BLaER1 treated with 17β-estradiol and CSF1 and Interleukin-3, amounts not matched to agents 10 nM and 100 nM (cell line): Measurements from ENCODE around the gene MSI2.

Source experiments
- H3K27ac ChIP-seq, 11 experiments: shearing (Covaris generic); formaldehyde crosslinking; 2 replicates each; pipeline ENCODE4 v1.8.1; 2022
- H3K27me3 ChIP-seq, 11 experiments: shearing (Covaris generic); formaldehyde crosslinking; 2 replicates each; pipeline ENCODE4 v1.8.1; 2022
- H3K36me3 ChIP-seq, 11 experiments: shearing (Covaris generic); formaldehyde crosslinking; 2 replicates each; pipeline ENCODE4 v1.8.1; 2022
- H3K4me1 ChIP-seq, 10 experiments: shearing (Covaris generic); formaldehyde crosslinking; 2 replicates each; pipeline ENCODE4 v1.8.1; 2022
- H3K4me2 ChIP-seq, 11 experiments: shearing (Covaris generic); formaldehyde crosslinking; 2 replicates each; pipeline ENCODE4 v1.8.1; 2022
- H3K4me3 ChIP-seq, 10 experiments: shearing (Covaris generic); formaldehyde crosslinking; 2 replicates each; pipeline ENCODE4 v1.8.1; 2022
- H3K9ac ChIP-seq, 11 experiments: shearing (Covaris generic); formaldehyde crosslinking; 2 replicates each; pipeline ENCODE4 v1.8.1; 2022
- H3K9me3 ChIP-seq, 11 experiments: shearing (Covaris generic); formaldehyde crosslinking; replicated peaks in 1 of 11; 2 replicates each; pipeline ENCODE4 v1.8.1; 2022
- H4K20me1 ChIP-seq, 11 experiments: shearing (Covaris generic); formaldehyde crosslinking; 2 replicates each; pipeline ENCODE4 v1.8.1; 2022
- Cebpa-rat ChIP-seq, 11 experiments: shearing (Covaris generic); IDR thresholded peaks; 2 replicates each; pipeline ENCODE4 v1.8.1; 2022

MSI2 gene

DNA sequence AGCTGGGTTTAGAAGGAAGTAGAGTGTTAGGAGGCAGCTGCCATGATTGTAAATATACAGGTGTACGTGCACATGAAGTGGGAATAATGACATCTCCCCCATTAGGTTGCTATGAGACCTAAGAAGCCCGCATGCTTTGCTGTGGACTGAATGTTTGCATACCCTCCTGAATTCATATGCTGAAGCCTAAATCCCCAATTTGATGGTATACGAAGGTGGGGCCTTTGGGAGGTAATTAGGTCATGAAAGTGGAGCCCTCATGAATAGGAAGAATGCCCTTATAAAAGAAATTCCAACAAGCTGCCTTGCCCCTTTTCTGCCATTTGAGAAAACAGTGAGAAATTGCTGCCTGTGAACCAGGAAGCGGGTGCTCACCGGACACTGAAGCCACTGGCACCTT, 444.8 kb downstream of the MSI2 start:
- Histone ChIP-seq H3K36me3 (peaks cover 0 to 11% (median under 1%) of the 10 kb centered on the region in 11 experiments; a peak in 7 of 22 replicates), H3K27ac (no peak overlapping the region), H3K4me2 (no peak overlapping the region), H3K9ac (no peak overlapping the region), H4K20me1 (no peaks in the 10 kb centered on the region), H3K27me3 (no peaks in the 10 kb centered on the region), H3K9me3 (peaks cover 1 to 9% (median 5%) of the 10 kb centered on the region in 11 experiments; a peak in 21 of 22 replicates), H3K4me1 (peaks cover 19 to 34% (median 28%) of the 10 kb centered on the region in 10 experiments), H3K4me3 (no peak overlapping the region)
- TF ChIP-seq Cebpa-rat (IDR thresholded peaks at IDR 0.05): no peak

DNA sequence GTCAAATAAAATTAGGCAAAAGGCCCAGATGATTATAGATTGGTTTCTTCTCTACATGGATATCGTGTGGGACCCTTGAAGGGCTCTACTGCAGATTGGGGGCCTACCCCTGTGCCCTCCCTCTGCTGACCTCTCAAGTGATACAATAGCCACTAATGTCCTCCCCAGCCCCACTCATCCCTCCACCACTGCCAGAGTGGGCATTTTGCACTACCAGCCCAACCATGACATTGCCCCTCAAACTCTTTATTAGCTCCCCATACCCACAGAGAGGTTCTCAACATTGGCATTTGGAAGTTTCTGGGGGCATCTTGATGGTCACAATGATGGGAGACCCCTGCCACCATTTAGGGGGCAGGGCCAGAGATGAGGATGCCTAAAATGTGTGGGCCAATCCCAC, 446.9 kb downstream of the MSI2 start:
- Histone ChIP-seq H3K27me3 (no peaks in the 10 kb centered on the region), H3K36me3 (peaks cover 0 to 10% (median 0%) of the 10 kb centered on the region in 11 experiments; a peak in 1 of 22 replicates), H4K20me1 (no peaks in the 10 kb centered on the region), H3K27ac (no peak overlapping the region), H3K9ac (no peak overlapping the region), H3K4me2 (no peak overlapping the region), H3K4me1 (peaks cover 25 to 35% (median 32%) of the 10 kb centered on the region in 10 experiments), H3K9me3 (peaks cover 0 to 5% (median 0%) of the 10 kb centered on the region in 11 experiments; a peak in 1 of 22 replicates), H3K4me3 (no peak overlapping the region)
- TF ChIP-seq Cebpa-rat (IDR thresholded peaks at IDR 0.05): no peak

DNA sequence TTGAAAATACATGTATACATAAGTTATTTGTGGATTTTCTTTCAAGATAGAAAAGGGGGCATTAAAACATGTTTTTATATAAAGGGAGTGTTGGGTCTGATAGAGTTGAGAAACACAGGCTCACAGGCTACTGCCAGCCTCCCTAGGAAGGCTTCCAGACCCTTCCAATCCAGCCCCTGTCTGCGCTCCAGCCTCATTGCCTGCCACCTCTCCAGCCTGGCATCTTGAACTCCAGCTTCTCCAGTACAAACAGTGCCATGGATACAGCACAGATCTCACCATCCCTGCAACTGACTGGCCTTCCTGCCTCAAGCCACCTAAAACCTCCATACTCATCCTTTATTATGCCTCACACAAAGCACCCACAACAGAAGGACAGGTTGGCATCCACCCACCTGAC, 448.1 kb downstream of the MSI2 start:
- Histone ChIP-seq H3K27ac (0 out of 22 replicates have a peak overlapping the region, but pooled peaks of 1 of the 11 experiments have one; percentile 5), H3K9me3 (peaks cover 0 to 6% (median 2%) of the 10 kb centered on the region in 11 experiments; a peak in 14 of 22 replicates), H3K4me1 (peaks cover 24 to 42% (median 37%) of the 10 kb centered on the region in 10 experiments), H4K20me1 (no peaks in the 10 kb centered on the region), H3K4me2 (no peak overlapping the region), H3K36me3 (peaks cover 0 to 10% (median 0%) of the 10 kb centered on the region in 11 experiments; a peak in 2 of 22 replicates), H3K9ac (no peak overlapping the region), H3K27me3 (no peaks in the 10 kb centered on the region), H3K4me3 (no peak overlapping the region)
- no peak for TF ChIP-seq Cebpa-rat (IDR thresholded peaks at IDR 0.05)

DNA sequence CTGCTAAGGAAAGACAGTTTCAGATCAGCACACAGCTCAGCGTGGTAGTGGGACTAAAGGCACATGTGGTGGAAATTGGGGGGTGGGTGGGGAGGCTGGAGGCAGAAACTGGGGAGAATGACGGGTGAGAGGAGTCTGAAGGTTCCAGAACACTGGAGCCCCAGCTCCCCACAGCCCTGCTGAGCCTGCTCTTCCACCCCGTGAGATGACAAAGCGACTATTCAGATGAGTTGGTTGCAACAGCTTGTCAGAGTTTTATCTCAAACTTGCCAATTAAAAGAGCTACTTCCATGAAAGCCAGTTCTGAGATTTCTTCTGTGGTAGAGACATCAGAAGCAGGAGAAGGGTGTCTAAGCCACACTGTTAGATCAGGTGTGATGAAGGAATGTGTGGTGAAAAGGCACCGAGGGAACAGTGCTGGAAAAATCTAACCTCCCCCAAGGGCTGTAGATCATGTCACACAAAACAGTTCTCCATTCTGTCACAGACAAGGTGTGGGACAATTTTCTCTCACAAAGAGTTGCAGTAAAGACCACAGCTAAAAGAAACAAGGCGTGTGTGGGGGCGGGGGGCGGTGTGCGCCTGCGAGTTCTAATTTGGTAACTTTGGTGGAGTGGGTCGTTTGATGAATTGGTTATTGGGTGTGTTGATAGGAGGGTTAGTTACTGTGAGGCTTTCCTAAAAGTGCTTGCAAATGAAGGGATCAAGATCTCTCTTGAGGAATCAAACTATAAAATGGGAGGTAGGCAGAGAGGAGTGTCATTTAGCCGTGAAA, 449.8 kb downstream of the MSI2 start:
- peaks cover 0 to 10% (median 0%) of the 10 kb centered on the region in 11 experiments; a peak in 2 of 22 replicates for H3K36me3 ChIP-seq
- H3K27me3 ChIP-seq: no peaks in the 10 kb centered on the region
- no peaks in the 10 kb centered on the region for H4K20me1 ChIP-seq

DNA sequence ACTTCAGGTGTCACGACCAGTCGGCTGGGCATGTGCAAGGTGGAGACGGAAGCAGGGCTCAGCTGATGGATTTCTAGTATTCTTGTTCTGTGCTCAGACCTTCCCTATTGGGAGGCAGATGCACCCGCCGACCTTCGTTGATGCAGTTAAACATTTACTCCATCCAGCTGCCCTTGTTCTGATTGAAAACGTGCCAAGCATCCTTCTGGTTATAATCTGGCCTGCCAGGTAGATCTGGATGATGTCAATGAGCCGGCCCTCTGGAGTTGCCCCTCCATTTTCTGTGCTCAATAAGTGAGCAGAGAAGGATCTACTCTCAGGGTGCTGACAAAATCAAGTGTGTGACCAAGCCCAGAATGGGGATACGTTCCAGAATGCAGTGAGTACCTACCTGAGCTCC, 450.4 kb downstream of the MSI2 start:
- Histone ChIP-seq H3K9ac (peak overlapping the region in 2 of 11 experiments; percentile 70 to 75; a peak in 3 of 22 replicates), H4K20me1 (no peaks in the 10 kb centered on the region), H3K27ac (peak overlapping the region in 3 of 11 experiments; percentile 42 to 83 (median 82); a peak in 3 of 22 replicates), H3K36me3 (peaks cover 0 to 10% (median 0%) of the 10 kb centered on the region in 11 experiments; a peak in 2 of 22 replicates), H3K4me3 (peak overlapping the region in 2 of 10 experiments; percentile 46 to 50; a peak in 4 of 20 replicates), H3K9me3 (peaks cover 9 to 20% (median 16%) of the 10 kb centered on the region in 11 experiments; a peak in 21 of 22 replicates), H3K4me2 (peak overlapping the region in 9 of 11 experiments; percentile 75 to 97 (median 89); a peak in 18 of 22 replicates), H3K4me1 (peaks cover 24 to 48% (median 37%) of the 10 kb centered on the region in 10 experiments), H3K27me3 (no peaks in the 10 kb centered on the region)
- TF ChIP-seq Cebpa-rat (IDR thresholded peaks at IDR 0.05): no peak

More for the DNA sequence above, 449.8 kb downstream of the MSI2 start:
- H3K4me2 ChIP-seq: peak overlapping the region in 10 of 11 experiments; percentile 5 to 97 (median 89); a peak in 19 of 22 replicates
- H3K9me3 ChIP-seq: peaks cover 9 to 19% (median 16%) of the 10 kb centered on the region in 11 experiments; a peak in 21 of 22 replicates
- no peak for TF ChIP-seq Cebpa-rat (IDR thresholded peaks at IDR 0.05)
- peak overlapping the region in 4 of 11 experiments; percentile 3 to 83 (median 62); a peak in 5 of 22 replicates for H3K27ac ChIP-seq
- H3K4me1 ChIP-seq: peaks cover 24 to 48% (median 37%) of the 10 kb centered on the region in 10 experiments
- no peak overlapping the region for H3K4me3 ChIP-seq
- H3K9ac ChIP-seq: peak overlapping the region in 1 of 11 experiments; percentile 75; a peak in 3 of 22 replicates

DNA sequence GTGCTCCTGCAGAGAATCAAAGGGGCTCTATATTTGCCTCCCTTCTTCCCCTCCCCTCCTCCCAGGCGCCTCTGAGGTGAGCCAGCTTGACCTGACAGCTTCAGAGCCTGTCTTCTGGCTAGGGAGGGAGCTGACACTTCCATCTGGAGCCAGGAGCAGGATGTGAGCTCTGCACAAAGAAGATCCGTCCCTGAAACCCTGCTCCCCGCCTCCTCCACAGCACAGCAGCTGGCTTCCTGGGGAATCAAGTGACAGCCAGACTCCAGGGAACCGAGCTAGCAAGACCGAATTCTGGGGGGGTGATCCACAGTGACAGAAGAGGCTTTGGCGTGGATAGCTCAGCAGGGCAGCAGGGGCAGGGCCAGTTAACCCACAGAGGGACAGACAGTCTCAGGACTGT, 451.6 kb downstream of the MSI2 start:
- Histone ChIP-seq H3K9ac (peak overlapping the region in 8 of 11 experiments; percentile 2 to 75 (median 56); a peak in 14 of 22 replicates), H3K36me3 (peaks cover 0 to 6% (median 0%) of the 10 kb centered on the region in 11 experiments; a peak in 2 of 22 replicates), H3K27me3 (no peaks in the 10 kb centered on the region), H3K4me1 (peaks cover 24 to 48% (median 37%) of the 10 kb centered on the region in 10 experiments), H4K20me1 (no peaks in the 10 kb centered on the region), H3K4me2 (peak overlapping the region; percentile 49 to 97 (median 89)), H3K27ac (peak overlapping the region in 8 of 11 experiments; percentile 2 to 83 (median 64); a peak in 13 of 22 replicates), H3K9me3 (peaks cover 9 to 20% (median 16%) of the 10 kb centered on the region in 11 experiments; a peak in 21 of 22 replicates), H3K4me3 (peak overlapping the region in 7 of 10 experiments; percentile 13 to 50 (median 33); a peak in 9 of 20 replicates)
- no peak for TF ChIP-seq Cebpa-rat (IDR thresholded peaks at IDR 0.05)

DNA sequence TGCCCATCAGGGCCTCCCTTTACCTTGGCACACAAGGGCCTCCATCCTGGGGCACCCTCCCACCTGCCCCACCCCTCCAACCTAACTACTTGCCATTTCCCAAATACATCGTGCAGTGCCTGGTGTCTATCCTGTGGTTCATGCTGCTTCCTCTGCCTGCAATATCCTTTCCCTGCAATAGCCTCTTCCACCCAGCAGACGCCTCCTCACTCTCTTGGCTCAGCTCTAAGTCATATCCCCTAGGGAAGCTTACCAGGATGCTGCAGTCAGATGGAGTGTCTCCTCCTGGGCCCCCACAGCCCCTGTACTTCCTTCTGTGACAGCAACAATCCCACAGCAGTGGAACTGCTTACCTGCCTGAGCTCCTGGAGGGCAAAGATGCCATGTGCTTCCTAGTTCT, 452.1 kb downstream of the MSI2 start:
- H3K27ac ChIP-seq: peak overlapping the region in 8 of 11 experiments; percentile 2 to 83 (median 64); a peak in 13 of 22 replicates
- TF ChIP-seq Cebpa-rat (IDR thresholded peaks at IDR 0.05): peak in 2 of 11 experiments; percentile 43 to 89; a peak in 2 of 22 replicates
- peaks cover 0 to 3% (median 0%) of the 10 kb centered on the region in 11 experiments; a peak in 2 of 22 replicates for H3K36me3 ChIP-seq
- H3K9ac ChIP-seq: peak overlapping the region in 8 of 11 experiments; percentile 2 to 75 (median 56); a peak in 13 of 22 replicates
- H3K4me1 ChIP-seq: peaks cover 24 to 48% (median 37%) of the 10 kb centered on the region in 10 experiments
- H3K9me3 ChIP-seq: peaks cover 9 to 20% (median 16%) of the 10 kb centered on the region in 11 experiments; a peak in 21 of 22 replicates
- no peaks in the 10 kb centered on the region for H4K20me1 ChIP-seq
- no peaks in the 10 kb centered on the region for H3K27me3 ChIP-seq
- peak overlapping the region in 6 of 10 experiments; percentile 26 to 50 (median 34); a peak in 8 of 20 replicates for H3K4me3 ChIP-seq
- H3K4me2 ChIP-seq: peak overlapping the region; percentile 49 to 97 (median 89)

DNA sequence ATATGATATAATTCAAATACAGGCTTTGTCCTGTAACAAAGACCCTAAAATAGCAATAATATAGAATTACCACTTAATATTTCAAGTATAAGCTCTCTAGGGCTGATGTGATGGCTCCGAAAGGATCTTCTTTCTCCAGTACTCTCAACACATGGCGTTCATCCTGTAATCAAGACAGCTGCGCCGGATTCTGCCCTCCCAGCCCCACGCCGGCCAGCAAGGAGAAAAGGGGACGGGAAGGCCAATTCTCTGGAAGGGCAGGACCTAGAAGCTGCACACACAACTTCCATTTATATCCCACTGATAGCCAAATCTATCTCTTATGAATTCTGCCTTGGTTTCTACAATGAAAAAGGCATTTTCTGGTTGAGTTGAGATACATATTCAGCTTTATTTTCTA, 456.8 kb downstream of the MSI2 start:
- Histone ChIP-seq H3K9ac (no peak overlapping the region), H3K4me2 (no peak overlapping the region), H3K4me1 (peaks cover 6 to 30% (median 19%) of the 10 kb centered on the region in 10 experiments), H4K20me1 (no peaks in the 10 kb centered on the region), H3K27ac (no peak overlapping the region), H3K4me3 (no peak overlapping the region), H3K36me3 (no peaks in the 10 kb centered on the region; a peak in 1 of 22 replicates), H3K9me3 (peaks cover 10 to 27% (median 19%) of the 10 kb centered on the region in 11 experiments; a peak in 21 of 22 replicates), H3K27me3 (no peaks in the 10 kb centered on the region)
- no peak for TF ChIP-seq Cebpa-rat (IDR thresholded peaks at IDR 0.05)
